HG03432 (cell line): ENCODE measurements around the gene CBFA2T2.

ENCODE experiments used
- ATAC-seq: cut with Tn5 transposase; IDR thresholded peaks from one replicate; pipeline ENCODE4 v1.9.1; 2021; ENCODE audit warnings: mild to moderate bottlenecking, moderate library complexity; ENCODE audit not compliant: unreplicated experiment

CBFA2T2 gene

GRCh38 chr20:33647603-33648395 is 157.9 kb downstream of the CBFA2T2 start:
- peak; percentile 70 for ATAC-seq

- no peak for ATAC-seq
Observed at GRCh38 chr20:33648396-33649004, 158.6 kb downstream of the CBFA2T2 start.

- no peak for ATAC-seq
Observed at GRCh38 chr20:33649201-33649681, 159.3 kb downstream of the CBFA2T2 start.

GRCh38 chr20:33650111-33650752 is 160.3 kb downstream of the CBFA2T2 start:
- ATAC-seq: no peak

GRCh38 chr20:33650753-33651561 is 161.1 kb downstream of the CBFA2T2 start:
- no peak for ATAC-seq

- ATAC-seq: no peak
Observed at GRCh38 chr20:33651562-33652048, 161.7 kb downstream of the CBFA2T2 start.

- no peak for ATAC-seq
Observed at GRCh38 chr20:33653218-33653899, 163.5 kb downstream of the CBFA2T2 start.

GRCh38 chr20:33653900-33654596 is 164.2 kb downstream of the CBFA2T2 start:
- no peak for ATAC-seq

- ATAC-seq: no peak
Observed at GRCh38 chr20:33654680-33655161, 164.8 kb downstream of the CBFA2T2 start.

GRCh38 chr20:33655164-33655563 is 165.3 kb downstream of the CBFA2T2 start:
- no peak for ATAC-seq

- no peak for ATAC-seq
Observed at GRCh38 chr20:33656010-33656782, 166.3 kb downstream of the CBFA2T2 start.

- ATAC-seq: no peak
Observed at GRCh38 chr20:33656783-33657703, 167.1 kb downstream of the CBFA2T2 start.

GRCh38 chr20:33657704-33658095 is 167.8 kb downstream of the CBFA2T2 start:
- no peak for ATAC-seq

GRCh38 chr20:33658510-33658909 is 168.6 kb downstream of the CBFA2T2 start:
- ATAC-seq: no peak

GRCh38 chr20:33658929-33659328 is 169.0 kb downstream of the CBFA2T2 start:
- ATAC-seq: no peak

- no peak for ATAC-seq
Observed at GRCh38 chr20:33659341-33660034, 169.6 kb downstream of the CBFA2T2 start.

- no peak for ATAC-seq
Observed at GRCh38 chr20:33660035-33660684, 170.3 kb downstream of the CBFA2T2 start.
